HG03457 (cell line): Measurements from ENCODE around the gene ARHGAP26.

ENCODE experiments used
- ATAC-seq: cut with Tn5 transposase; IDR thresholded peaks from one replicate; pipeline ENCODE4 v1.9.1; 2021; ENCODE audit warnings: moderate number of reproducible peaks; ENCODE audit not compliant: unreplicated experiment

The ARHGAP26 gene

DNA sequence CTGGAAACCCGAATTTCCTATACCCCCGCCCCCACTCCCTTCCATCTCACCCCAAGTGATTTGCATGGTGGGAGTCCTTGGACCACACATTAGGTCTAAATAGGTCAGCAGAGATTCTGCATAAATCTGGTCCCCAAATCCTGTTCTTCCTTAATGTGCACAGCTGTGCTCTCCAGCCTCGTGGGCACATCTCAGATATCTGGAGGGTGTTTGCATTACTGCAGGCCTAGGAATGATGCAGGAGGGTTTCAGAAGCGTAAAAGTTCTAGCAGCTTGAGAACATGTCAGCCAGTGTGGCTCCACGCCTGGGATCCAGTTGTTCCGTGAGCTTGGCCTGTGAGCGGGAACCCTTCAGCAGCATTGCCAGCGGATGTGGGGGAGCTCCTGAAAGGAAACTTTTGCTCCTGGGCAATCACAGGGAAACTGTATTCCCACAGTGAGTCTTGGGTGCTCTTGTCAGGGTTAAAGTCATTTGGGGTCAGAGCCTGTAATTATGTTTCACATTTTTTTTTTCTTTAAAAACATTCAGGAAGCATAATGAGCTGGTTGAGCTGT is 12.9 kb downstream of the ARHGAP26 start:
- no peak for ATAC-seq

- ATAC-seq = peak; percentile 59
These were observed 13.6 kb downstream of the ARHGAP26 start for GRCh38 chr5:142783601-142784341.

DNA sequence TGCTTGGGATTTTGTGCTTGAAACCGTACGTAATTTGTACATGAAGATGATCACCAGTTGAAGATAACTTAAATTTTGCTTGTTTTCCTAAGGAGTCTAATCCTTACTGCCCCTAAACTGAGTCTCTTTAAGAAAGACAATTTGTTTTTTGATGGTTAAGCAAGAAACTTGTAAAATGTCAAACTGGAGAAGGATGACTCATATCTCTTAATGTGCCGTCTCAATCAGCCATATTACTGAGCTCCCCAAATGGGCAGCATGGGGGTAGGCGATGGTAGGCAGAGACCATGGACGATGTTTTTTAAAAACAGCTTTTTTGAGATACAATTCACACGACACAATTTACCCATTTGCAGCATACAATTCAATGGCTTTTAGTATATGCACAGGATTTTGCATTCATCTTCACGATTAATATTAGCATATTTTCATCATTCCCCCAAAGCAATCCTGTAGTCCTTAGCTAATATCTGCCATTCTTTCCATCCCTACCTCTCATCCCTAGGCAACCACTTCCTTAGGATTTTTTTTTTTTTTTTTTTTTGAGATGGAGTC is 14.3 kb downstream of the ARHGAP26 start:
- no peak for ATAC-seq

GRCh38 chr5:142785206-142785605 is 15.0 kb downstream of the ARHGAP26 start:
- ATAC-seq = no peak

- ATAC-seq = no peak
These were observed 19.0 kb downstream of the ARHGAP26 start for GRCh38 chr5:142789206-142789605.

GRCh38 chr5:142792012-142792864 is 22.1 kb downstream of the ARHGAP26 start:
- no peak for ATAC-seq

DNA sequence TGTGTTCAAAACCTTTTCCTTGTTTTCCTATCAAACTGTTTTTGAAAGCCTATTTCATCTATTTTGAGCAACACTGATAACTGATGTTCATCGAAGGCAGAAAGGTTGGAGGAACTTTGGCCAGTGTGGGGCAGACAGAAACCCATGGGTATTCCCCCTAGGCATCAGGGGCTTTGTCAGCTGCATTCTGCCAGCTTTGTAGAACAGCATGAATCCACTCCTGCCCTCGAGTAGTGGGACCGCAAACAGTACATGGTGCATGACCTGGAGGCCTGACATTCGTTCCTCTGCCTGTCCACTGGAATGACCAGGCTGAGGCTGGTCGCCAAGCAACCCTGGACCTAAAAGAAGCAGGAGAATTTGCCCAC is 22.7 kb downstream of the ARHGAP26 start:
- no peak for ATAC-seq

- no peak for ATAC-seq
These were observed 24.4 kb downstream of the ARHGAP26 start for GRCh38 chr5:142794537-142794936.

DNA sequence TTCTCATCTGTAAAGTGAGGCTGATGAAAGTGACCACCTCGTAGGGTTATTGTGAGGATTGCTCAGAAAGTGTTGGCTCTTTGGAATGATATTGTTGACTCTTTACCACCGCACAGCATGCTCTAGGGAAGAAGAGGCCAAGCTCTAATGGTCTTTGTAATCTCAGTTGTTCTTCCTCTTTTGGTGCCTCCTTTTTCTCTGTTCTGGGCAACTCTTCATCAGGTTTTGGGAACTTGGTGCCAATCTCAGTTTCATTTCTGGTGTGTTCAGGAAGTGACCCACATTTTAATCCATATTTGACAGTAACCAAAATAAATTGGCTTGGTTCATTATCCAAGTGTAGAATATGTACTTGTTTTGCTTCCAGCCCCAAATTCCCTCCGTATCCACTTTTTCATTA is 25.1 kb downstream of the ARHGAP26 start:
- no peak for ATAC-seq

DNA sequence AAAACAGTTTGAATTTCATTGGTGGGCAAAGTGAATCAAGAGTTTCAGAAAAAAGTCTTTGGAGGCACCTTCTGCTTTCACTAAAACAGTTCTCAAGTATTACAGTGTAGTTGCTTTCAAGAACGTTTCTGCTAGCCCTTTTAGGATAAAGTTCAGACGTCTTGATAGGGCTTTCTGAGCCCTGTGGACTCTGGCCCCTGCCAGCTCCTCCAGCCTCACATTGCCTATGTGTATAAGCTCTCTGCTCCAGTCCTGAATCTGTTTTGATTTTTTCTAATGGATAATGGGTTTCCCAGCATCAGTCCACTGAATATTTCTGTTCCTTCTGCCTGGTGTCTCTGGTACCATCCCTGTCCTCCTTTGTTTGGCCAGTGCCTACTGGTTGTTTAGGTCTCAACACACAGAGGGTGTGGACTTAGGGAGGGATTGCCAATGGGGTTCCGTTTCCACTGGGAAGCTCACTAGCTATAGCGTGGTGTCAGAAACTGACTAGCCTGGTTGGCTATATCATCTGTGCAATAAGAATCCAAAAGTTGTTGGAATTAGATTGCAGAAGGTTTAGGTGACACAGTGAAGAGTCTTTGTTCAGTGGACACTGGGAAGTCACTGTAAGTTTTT is 26.4 kb downstream of the ARHGAP26 start:
- no peak for ATAC-seq

- no peak for ATAC-seq
These were observed 27.2 kb downstream of the ARHGAP26 start for GRCh38 chr5:142797420-142797819.

GRCh38 chr5:142798099-142798770 is 28.1 kb downstream of the ARHGAP26 start:
- ATAC-seq = no peak

DNA sequence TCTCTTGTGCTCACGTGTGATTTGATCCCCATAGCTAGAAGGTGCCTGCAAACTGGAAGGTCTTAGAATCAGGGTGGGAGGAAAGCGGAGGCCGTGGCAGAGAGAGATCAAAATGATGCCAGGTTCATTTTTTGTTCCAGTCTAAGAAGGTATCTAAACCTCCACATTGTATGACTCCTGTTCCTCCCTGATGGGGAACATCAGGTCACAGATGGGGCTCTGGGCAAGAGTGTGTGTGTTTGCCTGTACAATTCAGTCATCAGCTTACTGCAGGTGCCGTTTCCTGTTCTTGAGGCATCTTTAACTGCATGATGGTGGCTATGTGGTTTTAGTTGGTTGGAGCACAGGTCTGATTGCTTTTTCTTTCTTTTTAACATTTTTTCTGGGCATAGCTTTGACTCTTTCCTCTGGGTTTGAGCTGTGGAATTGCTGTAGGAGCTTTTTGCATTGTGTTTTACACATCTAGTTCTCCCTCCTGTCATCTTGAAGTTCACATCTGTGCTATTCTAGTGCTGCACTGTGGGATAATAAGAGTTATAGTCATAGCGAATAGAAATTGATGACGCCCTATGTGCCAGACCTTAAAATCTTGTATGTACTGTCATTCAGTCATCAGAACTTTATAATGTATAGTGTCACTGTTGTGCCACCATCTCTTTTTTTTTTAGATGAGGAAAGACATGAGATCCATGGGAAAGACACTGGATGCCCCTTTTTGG is 30.8 kb downstream of the ARHGAP26 start:
- peak; percentile 90 for ATAC-seq

DNA sequence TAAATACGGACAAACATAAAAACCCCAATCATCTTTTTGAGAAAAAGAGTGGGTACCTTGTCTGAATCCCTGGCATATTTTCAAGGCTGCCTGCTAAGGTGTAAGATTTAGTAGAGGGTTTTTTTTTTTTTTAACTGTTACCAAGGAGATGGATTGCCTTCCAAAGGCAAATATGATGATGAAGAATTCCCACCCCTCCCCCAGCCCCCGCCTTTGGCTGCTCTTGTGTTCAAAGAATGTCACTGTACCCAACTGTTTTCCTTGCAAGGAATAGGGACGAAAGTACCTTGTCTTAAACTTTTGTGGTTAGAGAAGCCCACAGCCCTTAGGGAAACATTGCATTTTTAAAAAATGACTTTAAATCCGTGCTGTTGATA is 31.3 kb downstream of the ARHGAP26 start:
- no peak for ATAC-seq

DNA sequence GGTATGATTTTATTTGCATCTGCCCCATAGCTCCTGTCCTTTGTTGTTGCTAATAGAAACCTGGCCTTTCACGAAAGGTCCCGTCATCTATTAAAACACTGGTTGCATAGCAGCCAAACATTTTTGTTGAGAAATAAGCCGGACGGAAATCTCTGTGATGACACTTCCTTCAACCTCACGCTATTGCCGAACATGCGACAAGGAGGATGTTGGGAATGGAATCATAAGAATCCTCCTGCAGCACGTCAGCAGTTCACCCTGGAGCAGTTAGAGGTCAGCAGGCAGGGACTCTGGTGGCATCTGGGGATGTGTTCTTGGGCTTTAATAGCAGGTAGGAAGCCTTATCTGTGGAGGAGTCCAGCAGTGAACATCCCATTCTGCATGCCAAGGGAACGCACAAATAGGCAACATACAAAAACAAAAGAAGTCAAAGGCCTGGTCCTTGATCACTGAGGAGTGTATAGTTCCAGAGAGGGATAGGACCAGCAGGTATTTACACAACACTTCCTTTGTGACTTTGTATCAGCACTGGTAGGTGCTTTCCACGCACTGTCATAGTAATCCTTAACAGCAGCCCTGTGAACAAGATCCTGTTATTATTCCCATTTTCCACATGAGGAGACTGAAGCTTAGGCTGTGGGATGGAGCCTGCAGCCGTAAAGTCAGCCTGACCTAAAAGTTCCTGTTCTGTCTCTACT is 33.4 kb downstream of the ARHGAP26 start:
- ATAC-seq = no peak

GRCh38 chr5:142805339-142805738 is 35.2 kb downstream of the ARHGAP26 start:
- no peak for ATAC-seq

DNA sequence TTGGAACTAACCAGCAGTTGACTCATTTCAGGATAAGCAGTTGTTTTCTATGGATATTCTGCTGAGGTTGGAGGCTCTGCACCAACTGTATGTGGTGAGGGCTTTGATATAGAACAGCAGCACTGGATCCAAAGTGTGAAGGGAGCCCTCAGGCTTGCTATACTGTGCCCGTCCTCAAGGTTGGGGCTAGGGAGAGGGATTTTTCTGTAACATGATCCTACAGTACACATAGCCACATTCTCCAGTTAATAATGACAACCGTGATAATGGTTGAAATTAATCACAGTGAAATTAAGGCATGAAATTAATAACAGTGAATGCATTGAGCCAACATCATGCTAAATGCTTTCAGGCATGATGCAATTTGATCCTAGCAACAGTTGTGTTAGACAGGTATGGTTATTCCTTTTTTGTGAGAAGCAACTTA is 36.7 kb downstream of the ARHGAP26 start:
- ATAC-seq = no peak

GRCh38 chr5:142807372-142807911 is 37.3 kb downstream of the ARHGAP26 start:
- ATAC-seq = no peak
